ENCODE measurements around the gene AUH. TPM values are rescaled to one million over a fixed set of nuclear protein-coding genes. Genes with fewer than 3 reads are reported as not detected.
A peak's percentile ranks its signal among the peaks of the same experiment; 100 is the strongest.

Gene AUH
- total RNA-seq, 1 donor from 2014 or later, result 9.8 TPM

DNA sequence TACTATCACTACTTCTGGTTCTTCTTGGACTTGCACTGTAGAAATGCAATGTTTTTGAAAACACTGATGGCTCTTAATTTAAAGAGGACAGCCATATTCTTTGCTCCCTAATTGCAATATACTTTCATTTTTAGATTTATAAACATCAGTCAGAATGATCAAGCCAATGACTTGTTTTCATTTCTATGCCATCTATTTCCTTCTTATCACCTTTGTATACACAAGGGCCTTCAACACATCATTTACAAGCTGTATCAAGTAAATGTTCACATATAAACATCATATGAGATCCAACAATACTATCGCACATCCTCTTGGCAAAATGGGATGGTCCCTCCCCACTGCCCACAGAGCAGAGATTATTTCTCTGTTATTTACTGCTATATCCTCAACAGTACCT is 24.9 kb downstream of the AUH start:
- Histone ChIP-seq H3K9ac (ENCODE audit: low read length) (no peak overlapping the region), H3K27me3 (ENCODE audit: insufficient read depth, low read length) (no peaks in the 10 kb centered on the region), H4K20me1 (ENCODE audit: insufficient read depth, low read length) (no peaks in the 10 kb centered on the region), H3K27ac (ENCODE audit: low read depth, low read length) (no peak overlapping the region), H3K4me1 (ENCODE audit: insufficient read depth, low read length) (no peaks in the 10 kb centered on the region), H3K4me3 (ENCODE audit: insufficient read depth, low read depth, low read length) (no peak overlapping the region), H3K9me3 (ENCODE audit: insufficient read depth, low read depth, low read length) (no peaks in the 10 kb centered on the region), H3K4me2 (ENCODE audit: low read length) (no peak overlapping the region), H3K79me2 (ENCODE audit: insufficient read depth, low read length) (no peaks in the 10 kb centered on the region), H3K36me3 (ENCODE audit: insufficient read depth, low read length) (no peaks in the 10 kb centered on the region), H2AFZ (ENCODE audit: low read depth, low read length) (no peak overlapping the region)
- no peaks in the 10 kb centered on the region for H3K9me3 Mint-ChIP-seq (ENCODE audit: unreplicated experiment)
- no peaks in the 10 kb centered on the region for H3K27me3 Mint-ChIP-seq (ENCODE audit: low read depth, unreplicated experiment)
- no peak overlapping the region for H3K4me3 Mint-ChIP-seq (ENCODE audit: unreplicated experiment)
- peak overlapping the region; percentile 16 for H3K27ac Mint-ChIP-seq (ENCODE audit: unreplicated experiment)
- H3K4me1 Mint-ChIP-seq (ENCODE audit: low read depth, unreplicated experiment), result peaks cover 2% of the 10 kb centered on the region
- FAIRE-seq (no peak), DNase-seq (ENCODE audit: low read depth) (no peak)
- no peak for TF ChIP-seq EZH2 (IDR thresholded peaks at IDR 0.05; ENCODE audit: insufficient read depth, low read length)
- peaks cover 3% of the 10 kb centered on the region for H3K36me3 Mint-ChIP-seq (ENCODE audit: low read depth, unreplicated experiment)

DNA sequence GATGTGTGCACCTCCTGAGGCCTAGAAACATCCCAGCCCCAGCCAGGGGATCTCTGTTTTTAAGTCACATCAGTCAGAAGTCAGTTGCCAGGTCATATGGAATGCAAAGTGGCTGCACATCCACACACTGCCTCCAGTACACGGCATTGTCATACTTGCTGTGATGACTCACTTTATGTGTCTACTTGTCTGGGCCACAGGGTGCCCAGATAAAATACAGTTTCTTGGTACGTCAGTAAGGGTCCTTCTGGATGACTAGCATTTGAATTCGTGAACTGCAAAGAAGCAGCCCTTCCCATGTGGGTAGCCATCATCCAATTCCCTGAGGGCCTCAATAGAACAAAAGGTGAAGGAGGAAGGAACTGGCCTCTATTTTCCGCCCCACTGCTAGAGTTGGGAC is 27.7 kb downstream of the AUH start:
- Mint-ChIP-seq H3K27ac (ENCODE audit: unreplicated experiment) (no peak overlapping the region), H3K4me3 (ENCODE audit: unreplicated experiment) (no peak overlapping the region), H3K27me3 (ENCODE audit: low read depth, unreplicated experiment) (no peaks in the 10 kb centered on the region), H3K36me3 (ENCODE audit: low read depth, unreplicated experiment) (no peaks in the 10 kb centered on the region), H3K9me3 (ENCODE audit: unreplicated experiment) (no peaks in the 10 kb centered on the region), H3K4me1 (ENCODE audit: low read depth, unreplicated experiment) (peaks cover 2% of the 10 kb centered on the region)
- no peaks in the 10 kb centered on the region for H4K20me1 ChIP-seq (ENCODE audit: insufficient read depth, low read length)
- FAIRE-seq (no peak), DNase-seq (ENCODE audit: low read depth) (peak; percentile 20)
- no peaks in the 10 kb centered on the region for H3K4me1 ChIP-seq (ENCODE audit: insufficient read depth, low read length)
- H3K36me3 ChIP-seq (ENCODE audit: insufficient read depth, low read length), result no peaks in the 10 kb centered on the region
- H3K9ac ChIP-seq (ENCODE audit: low read length), result no peak overlapping the region
- no peak overlapping the region for H3K4me3 ChIP-seq (ENCODE audit: insufficient read depth, low read depth, low read length)
- no peak overlapping the region for H3K4me2 ChIP-seq (ENCODE audit: low read length)
- H3K9me3 ChIP-seq (ENCODE audit: insufficient read depth, low read depth, low read length), result no peaks in the 10 kb centered on the region
- no peaks in the 10 kb centered on the region for H3K79me2 ChIP-seq (ENCODE audit: insufficient read depth, low read length)
- TF ChIP-seq, protein P1, sequence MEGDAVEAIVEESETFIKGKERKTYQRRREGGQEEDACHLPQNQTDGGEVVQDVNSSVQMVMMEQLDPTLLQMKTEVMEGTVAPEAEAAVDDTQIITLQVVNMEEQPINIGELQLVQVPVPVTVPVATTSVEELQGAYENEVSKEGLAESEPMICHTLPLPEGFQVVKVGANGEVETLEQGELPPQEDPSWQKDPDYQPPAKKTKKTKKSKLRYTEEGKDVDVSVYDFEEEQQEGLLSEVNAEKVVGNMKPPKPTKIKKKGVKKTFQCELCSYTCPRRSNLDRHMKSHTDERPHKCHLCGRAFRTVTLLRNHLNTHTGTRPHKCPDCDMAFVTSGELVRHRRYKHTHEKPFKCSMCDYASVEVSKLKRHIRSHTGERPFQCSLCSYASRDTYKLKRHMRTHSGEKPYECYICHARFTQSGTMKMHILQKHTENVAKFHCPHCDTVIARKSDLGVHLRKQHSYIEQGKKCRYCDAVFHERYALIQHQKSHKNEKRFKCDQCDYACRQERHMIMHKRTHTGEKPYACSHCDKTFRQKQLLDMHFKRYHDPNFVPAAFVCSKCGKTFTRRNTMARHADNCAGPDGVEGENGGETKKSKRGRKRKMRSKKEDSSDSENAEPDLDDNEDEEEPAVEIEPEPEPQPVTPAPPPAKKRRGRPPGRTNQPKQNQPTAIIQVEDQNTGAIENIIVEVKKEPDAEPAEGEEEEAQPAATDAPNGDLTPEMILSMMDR (IDR thresholded peaks at IDR 0.05; ENCODE audit: insufficient read depth, low read depth, low read length), result no peak
- TF ChIP-seq EZH2 (IDR thresholded peaks at IDR 0.05; ENCODE audit: insufficient read depth, low read length), result no peak
- no peak overlapping the region for H3K27ac ChIP-seq (ENCODE audit: low read depth, low read length)
- H2AFZ ChIP-seq (ENCODE audit: low read depth, low read length), result no peak overlapping the region
- H3K27me3 ChIP-seq (ENCODE audit: insufficient read depth, low read length), result no peaks in the 10 kb centered on the region

DNA sequence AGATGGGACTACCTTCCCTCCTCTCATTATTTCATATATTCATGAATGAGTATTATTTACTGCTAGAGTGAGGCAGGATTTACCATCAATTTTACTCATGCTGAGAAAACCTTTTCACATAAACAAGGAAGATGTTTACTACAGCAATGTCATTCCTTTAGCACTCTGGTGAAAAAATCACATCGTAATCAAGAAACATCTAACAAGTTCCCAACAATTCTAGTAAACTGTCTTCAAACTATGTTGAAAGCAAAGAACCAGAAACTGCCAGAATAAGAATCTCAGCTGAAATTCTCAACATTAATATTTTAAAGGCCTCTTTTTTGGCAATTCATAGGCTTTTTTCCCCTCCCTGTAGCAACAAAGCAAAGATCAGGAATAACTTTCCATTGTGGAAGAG is 28.2 kb downstream of the AUH start:
- Histone ChIP-seq H3K4me2 (ENCODE audit: low read length) (no peak overlapping the region), H3K36me3 (ENCODE audit: insufficient read depth, low read length) (no peaks in the 10 kb centered on the region), H3K9me3 (ENCODE audit: insufficient read depth, low read depth, low read length) (no peaks in the 10 kb centered on the region), H2AFZ (ENCODE audit: low read depth, low read length) (no peak overlapping the region), H3K9ac (ENCODE audit: low read length) (no peak overlapping the region), H4K20me1 (ENCODE audit: insufficient read depth, low read length) (no peaks in the 10 kb centered on the region), H3K27ac (ENCODE audit: low read depth, low read length) (no peak overlapping the region), H3K4me3 (ENCODE audit: insufficient read depth, low read depth, low read length) (no peak overlapping the region), H3K4me1 (ENCODE audit: insufficient read depth, low read length) (no peaks in the 10 kb centered on the region), H3K79me2 (ENCODE audit: insufficient read depth, low read length) (no peaks in the 10 kb centered on the region), H3K27me3 (ENCODE audit: insufficient read depth, low read length) (no peaks in the 10 kb centered on the region)
- Mint-ChIP-seq H3K4me1 (ENCODE audit: low read depth, unreplicated experiment) (peaks cover 2% of the 10 kb centered on the region), H3K9me3 (ENCODE audit: unreplicated experiment) (no peaks in the 10 kb centered on the region), H3K27ac (ENCODE audit: unreplicated experiment) (no peak overlapping the region), H3K4me3 (ENCODE audit: unreplicated experiment) (no peak overlapping the region), H3K36me3 (ENCODE audit: low read depth, unreplicated experiment) (no peaks in the 10 kb centered on the region), H3K27me3 (ENCODE audit: low read depth, unreplicated experiment) (no peaks in the 10 kb centered on the region)
- DNase-seq (ENCODE audit: low read depth) (no peak), FAIRE-seq (no peak)
- TF ChIP-seq, protein P1 (IDR thresholded peaks at IDR 0.05; ENCODE audit: insufficient read depth, low read depth, low read length), result no peak
- TF ChIP-seq EZH2 (IDR thresholded peaks at IDR 0.05; ENCODE audit: insufficient read depth, low read length), result no peak
